NCI-H526 treated with DMSO at 0.1 percent for 48 hours (cell line): ENCODE data around the gene MTMR12.

Experiments
- DNase-seq: peaks from one replicate; lab custom pipeline; 2025; lab: John Stamatoyannopoulos, UW

Gene MTMR12

GRCh38 chr5:32312595-32313332 lies at the start of gene MTMR12:
Gene MTMR12, minus strand, starts transcription at chr5:32312939. Its CDS starts 101 bp downstream, at chr5:32312838.
- DNase-seq: peak; percentile 100

- no peak for DNase-seq
Measured at GRCh38 chr5:32362527-32362926, 49.8 kb upstream of the MTMR12 start.

- DNase-seq: no peak
Measured at GRCh38 chr5:32360906-32361305, 48.2 kb upstream of the MTMR12 start.

GRCh38 chr5:32358611-32359010 lies 45.9 kb upstream of the MTMR12 start:
- no peak for DNase-seq

GRCh38 chr5:32357658-32358057 lies 44.9 kb upstream of the MTMR12 start:
- DNase-seq: no peak

GRCh38 chr5:32355686-32356085 lies 42.9 kb upstream of the MTMR12 start:
- no peak for DNase-seq

GRCh38 chr5:32353420-32353819 lies 40.7 kb upstream of the MTMR12 start:
- no peak for DNase-seq

GRCh38 chr5:32352685-32353084 lies 39.9 kb upstream of the MTMR12 start:
- no peak for DNase-seq

- DNase-seq: no peak
Measured at GRCh38 chr5:32346869-32347268, 34.1 kb upstream of the MTMR12 start.

- no peak for DNase-seq
Measured at GRCh38 chr5:32343058-32343672, 30.4 kb upstream of the MTMR12 start.

GRCh38 chr5:32342656-32343055 lies 29.9 kb upstream of the MTMR12 start:
- DNase-seq: no peak

GRCh38 chr5:32339878-32340277 lies 27.1 kb upstream of the MTMR12 start:
- no peak for DNase-seq

- no peak for DNase-seq
Measured at GRCh38 chr5:32339198-32339597, 26.5 kb upstream of the MTMR12 start.

GRCh38 chr5:32332966-32333365 lies 20.2 kb upstream of the MTMR12 start:
- no peak for DNase-seq

GRCh38 chr5:32332361-32332760 lies 19.6 kb upstream of the MTMR12 start:
- DNase-seq: no peak

- peak; percentile 35 for DNase-seq
Measured at GRCh38 chr5:32331935-32332274, 19.2 kb upstream of the MTMR12 start.

GRCh38 chr5:32331217-32331934 lies 18.6 kb upstream of the MTMR12 start:
- peak; percentile 77 for DNase-seq

GRCh38 chr5:32330126-32330971 lies 17.6 kb upstream of the MTMR12 start:
- no peak for DNase-seq

GRCh38 chr5:32329395-32329834 lies 16.7 kb upstream of the MTMR12 start:
- peak; percentile 77 for DNase-seq

- no peak for DNase-seq
Measured at GRCh38 chr5:32326216-32326772, 13.6 kb upstream of the MTMR12 start.

GRCh38 chr5:32325616-32326015 lies 12.9 kb upstream of the MTMR12 start:
- DNase-seq: no peak

GRCh38 chr5:32325062-32325461 lies 12.3 kb upstream of the MTMR12 start:
- no peak for DNase-seq
